HG02610 (cell line): ENCODE results near the gene LAMA4.

Experiments used
- ATAC-seq: cut with Tn5 transposase; IDR thresholded peaks from one replicate; pipeline ENCODE4 v1.9.1; 2021; ENCODE audit warnings: mild to moderate bottlenecking, moderate library complexity; ENCODE audit not compliant: unreplicated experiment

Gene LAMA4

GRCh38 chr6:112194511-112194910 is 59.9 kb downstream of the LAMA4 start:
- ATAC-seq: no peak

GRCh38 chr6:112193535-112194051 is 60.8 kb downstream of the LAMA4 start:
- no peak for ATAC-seq

DNA sequence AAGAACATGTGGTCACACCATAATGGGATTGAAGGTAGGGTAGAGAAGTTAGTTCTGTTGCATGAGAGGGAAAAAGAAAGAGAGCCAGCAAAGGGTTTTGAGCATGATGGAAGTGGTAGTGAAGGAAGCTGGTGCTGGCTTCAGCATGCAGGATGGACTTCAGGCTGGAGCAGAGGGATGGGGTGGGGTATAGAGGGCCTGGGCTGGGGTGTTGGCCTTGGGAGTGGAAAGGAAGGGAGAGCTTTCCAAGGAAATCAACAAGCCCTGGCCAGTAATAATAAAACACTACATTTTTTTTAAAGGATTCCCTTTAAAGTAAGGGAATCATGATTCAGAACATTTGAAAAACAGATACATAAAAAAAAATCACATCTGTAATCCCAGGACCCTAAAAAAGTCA is 61.2 kb downstream of the LAMA4 start:
- ATAC-seq: no peak

- no peak for ATAC-seq
Measured at GRCh38 chr6:112191509-112192020, 62.8 kb downstream of the LAMA4 start.

GRCh38 chr6:112190164-112190563 is 64.2 kb downstream of the LAMA4 start:
- ATAC-seq: no peak

- no peak for ATAC-seq
Measured at GRCh38 chr6:112189494-112189893, 64.9 kb downstream of the LAMA4 start.

DNA sequence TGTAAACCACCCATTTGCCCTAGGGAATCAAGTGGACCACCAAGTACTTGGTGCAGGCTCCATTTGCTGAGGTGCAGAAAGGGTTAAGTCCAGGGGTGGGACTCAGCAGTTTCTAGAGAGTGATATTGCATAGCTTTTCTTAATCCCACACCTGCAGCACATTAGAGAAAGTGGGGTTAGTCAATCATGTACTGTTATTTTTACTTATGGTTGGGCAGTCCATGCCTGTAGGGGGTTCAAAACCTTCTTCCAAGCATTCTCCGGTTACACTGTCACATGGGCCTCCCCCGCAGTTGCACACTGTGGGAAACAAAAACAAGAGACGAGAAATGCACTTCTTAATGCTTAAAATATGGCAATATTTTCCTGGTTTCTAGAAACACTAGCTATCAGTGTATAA is 65.5 kb downstream of the LAMA4 start:
- no peak for ATAC-seq

- no peak for ATAC-seq
Measured at GRCh38 chr6:112187736-112188135, 66.6 kb downstream of the LAMA4 start.

DNA sequence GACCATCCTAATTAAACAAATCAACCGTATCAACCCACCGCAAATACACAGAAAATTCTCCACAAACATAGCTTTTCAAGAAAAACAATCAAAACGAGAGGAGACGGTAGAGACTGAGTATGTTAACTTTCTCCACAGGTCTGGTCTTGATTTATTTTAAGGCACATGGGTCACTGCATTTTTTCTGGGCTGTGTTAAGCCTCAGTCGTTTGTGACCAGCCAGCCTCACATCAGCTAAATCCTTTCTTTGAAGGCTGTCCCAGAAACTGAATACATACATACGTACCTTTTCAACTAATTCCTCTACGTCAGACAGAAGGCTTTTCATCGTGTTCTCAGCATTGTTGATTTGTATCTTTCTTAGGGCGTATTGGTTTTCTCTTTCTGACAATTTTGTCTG is 69.4 kb downstream of the LAMA4 start:
- no peak for ATAC-seq

DNA sequence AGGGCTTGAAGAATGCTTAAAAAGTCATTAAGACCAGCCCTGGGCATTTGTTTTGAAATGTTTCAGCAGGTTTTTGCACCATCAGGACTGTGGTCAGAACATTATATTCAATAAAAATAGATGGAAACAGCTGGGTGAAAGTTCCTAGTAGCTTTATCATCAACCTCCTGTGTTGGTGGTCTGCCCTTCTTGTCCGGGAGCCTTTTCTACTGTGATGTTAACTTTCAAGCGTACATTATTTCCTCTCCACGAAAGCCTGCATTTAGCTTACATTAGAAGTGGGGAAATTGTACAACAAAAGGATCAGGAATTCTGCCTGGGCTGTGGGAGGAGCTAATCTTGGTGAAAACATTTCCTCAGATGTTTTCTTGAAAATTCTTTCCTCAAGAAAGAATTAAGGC is 71.1 kb downstream of the LAMA4 start:
- no peak for ATAC-seq

- no peak for ATAC-seq
Measured at GRCh38 chr6:112181130-112181529, 73.2 kb downstream of the LAMA4 start.

DNA sequence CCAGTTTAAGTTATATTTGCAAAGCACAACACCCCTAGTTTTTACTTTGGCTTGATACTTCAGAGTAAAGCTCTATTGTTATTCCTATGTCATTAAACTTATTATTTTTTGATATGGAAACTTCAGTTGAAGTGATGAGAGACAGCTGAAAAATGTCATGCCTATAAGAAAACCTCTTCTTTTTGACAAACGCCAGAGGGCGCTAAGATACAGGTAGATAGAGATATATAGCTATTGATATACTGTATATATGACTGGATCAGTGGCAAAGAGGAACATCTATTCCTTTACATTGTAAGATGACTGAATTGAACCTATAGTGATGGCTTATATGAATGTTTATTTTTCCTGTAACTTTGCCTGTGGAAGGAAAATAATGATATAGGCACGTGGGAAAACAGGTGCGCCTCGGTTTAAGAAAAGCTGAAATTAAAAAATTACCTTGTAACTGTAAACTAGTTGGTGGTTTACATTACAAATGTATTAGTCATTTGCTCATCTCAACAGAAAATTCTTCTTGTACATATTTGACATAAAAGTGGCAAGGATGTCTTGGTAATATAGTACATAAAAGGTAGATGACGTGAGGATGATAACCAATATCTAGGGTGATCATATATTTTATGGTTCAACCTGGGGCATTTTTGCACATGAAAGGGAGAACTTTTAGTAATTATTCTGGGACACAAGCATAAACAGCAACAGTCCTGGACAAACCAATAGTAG is 74.1 kb downstream of the LAMA4 start:
- ATAC-seq: peak; percentile 76

- ATAC-seq: no peak
Measured at GRCh38 chr6:112179631-112180030, 74.7 kb downstream of the LAMA4 start.

- ATAC-seq: no peak
Measured at GRCh38 chr6:112178846-112179245, 75.5 kb downstream of the LAMA4 start.

GRCh38 chr6:112177092-112177491 is 77.3 kb downstream of the LAMA4 start:
- ATAC-seq: no peak

GRCh38 chr6:112176175-112176574 is 78.2 kb downstream of the LAMA4 start:
- ATAC-seq: no peak

- no peak for ATAC-seq
Measured at GRCh38 chr6:112173221-112173804, 81.1 kb downstream of the LAMA4 start.

GRCh38 chr6:112172540-112172939 is 81.8 kb downstream of the LAMA4 start:
- ATAC-seq: no peak

DNA sequence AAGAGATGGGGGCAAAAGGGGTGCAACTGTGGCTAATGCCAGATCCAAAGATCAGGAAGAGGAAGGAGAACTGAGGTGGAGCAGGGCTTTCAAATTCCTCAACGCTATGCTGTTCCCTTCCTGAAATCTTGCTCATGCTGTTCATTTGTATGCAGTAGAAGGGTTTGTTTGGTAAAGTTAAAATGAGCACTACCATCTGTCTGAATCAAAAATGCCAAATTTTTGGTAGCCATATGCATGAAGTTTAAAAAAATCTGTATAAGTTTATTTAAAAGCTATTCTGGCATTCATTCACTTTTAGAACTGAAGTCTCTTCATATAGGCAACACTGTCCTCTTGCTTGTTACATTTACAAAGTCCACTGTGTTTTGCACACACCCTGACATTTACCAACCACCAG is 84.8 kb downstream of the LAMA4 start:
- ATAC-seq: no peak

DNA sequence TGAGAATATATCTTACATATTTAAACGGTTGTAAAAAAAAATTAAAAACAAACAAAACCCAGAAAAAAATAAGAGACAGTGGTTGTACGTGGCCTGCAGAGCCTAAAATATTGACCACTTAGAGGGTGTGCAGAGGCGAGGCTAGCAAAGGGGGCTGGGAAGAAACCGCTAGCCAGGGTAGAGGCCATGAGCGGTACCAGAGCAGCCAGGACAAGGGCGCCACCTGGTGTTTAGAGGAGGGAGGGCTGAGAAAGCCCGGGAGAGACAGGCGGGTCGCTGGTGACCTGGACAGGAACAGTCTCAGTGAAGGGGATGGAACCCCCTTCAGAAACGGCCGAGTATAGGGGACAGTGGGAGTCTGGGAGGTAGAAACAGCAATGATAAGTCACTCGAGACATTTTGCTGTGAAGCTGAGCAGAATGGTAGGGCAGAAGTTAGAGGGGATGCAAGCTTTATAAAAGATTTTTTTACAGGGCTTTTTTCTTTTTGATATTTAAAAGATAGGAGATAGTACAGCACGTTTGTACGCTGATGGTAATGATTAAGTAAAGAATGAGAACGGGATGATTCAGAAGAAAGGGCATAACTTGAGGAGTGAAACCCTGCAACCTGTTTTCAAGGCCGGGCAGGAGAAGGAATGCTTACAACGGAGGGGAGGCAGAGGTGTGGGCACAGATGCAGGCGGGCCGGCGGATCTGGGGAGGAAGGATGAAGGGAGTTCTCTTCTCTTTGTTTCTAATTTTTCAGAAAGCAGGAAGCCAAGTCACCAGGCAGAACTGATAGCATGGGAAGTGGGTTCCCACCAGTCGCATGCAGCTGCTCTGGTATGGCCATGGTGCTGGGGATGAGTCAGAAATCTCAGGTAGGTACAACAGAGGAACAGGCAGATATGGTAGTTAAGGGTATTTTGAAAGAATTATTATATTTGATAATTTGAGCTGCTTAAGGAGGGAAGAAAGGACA is 90.8 kb downstream of the LAMA4 start:
- ATAC-seq: peak; percentile 99

DNA sequence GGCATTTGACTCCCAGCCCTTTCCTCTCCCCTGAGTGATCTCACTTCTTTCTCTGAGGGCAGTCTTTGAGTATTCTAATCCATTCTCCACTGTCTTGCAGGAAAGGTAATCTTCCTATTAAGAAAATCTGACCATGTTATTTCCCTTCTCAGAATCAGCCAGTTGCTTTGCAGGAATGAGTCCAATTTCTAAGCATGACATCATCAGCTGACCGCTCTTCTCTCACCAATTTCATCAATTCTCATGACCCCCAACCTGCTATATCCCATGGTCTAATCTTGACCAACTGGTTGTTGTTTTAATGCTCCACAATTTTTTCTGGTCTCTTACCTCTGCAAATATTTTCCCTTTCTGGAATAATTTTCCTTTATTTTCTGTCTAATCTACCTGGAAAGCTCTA is 93.6 kb downstream of the LAMA4 start:
- ATAC-seq: no peak
